NCI-H446 treated with DMSO at 0.1 percent for 48 hours (cell line): Measurements from ENCODE around the gene MC5R.
"Not testable (repeated sequence)": the region's sequence is repeated elsewhere in the genome, so short reads cannot be mapped to it uniquely, and the experiment has no call there.

Source experiments
- DNase-seq: peaks from one replicate; lab custom pipeline; 2025; lab: John Stamatoyannopoulos, UW

Gene MC5R

GRCh38 chr18:13849791-13850190, 25.8 kb downstream of the MC5R start:
- no peak for DNase-seq

- not testable (repeated sequence) for DNase-seq
Measured at GRCh38 chr18:13862898-13863297, 38.9 kb downstream of the MC5R start.

DNA sequence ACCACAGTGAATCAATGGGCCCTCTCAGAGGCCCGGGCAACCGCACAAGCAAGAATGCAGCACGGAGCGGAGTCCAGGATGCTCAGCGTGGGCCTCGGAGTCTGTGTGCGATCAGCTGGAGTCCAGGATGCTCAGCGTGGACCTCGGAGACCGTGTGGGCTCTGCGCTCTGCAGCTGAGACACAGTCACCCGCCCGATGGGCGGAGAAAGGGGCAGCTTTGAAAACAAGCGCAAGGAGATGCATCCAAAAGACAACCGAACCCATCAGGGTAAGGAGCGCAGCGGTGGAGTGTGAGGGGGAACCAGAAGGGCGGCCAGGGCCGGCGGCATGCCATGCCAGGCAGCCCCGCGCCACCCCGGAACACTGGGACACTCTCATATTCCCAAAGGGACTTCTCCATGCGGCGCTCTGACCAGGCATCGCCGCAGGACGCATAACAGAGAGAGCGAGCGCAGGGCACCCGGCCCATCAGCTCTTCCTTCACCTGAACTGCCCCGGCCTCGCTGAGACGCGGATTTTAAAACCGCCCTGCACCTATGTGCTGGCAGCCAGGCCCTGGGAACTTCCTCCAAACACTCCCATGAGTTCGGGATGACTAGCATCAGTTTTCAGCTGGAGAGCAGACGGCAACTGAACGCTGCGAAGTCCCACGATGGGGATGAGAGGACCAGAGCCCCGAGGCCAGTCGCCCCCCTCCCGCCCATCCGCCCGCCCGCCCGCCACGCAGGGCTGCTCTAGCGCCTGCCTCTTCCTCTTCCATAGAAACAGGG, 44.7 kb downstream of the MC5R start:
- no peak for DNase-seq

GRCh38 chr18:13871701-13872100, 47.8 kb downstream of the MC5R start:
- no peak for DNase-seq

DNA sequence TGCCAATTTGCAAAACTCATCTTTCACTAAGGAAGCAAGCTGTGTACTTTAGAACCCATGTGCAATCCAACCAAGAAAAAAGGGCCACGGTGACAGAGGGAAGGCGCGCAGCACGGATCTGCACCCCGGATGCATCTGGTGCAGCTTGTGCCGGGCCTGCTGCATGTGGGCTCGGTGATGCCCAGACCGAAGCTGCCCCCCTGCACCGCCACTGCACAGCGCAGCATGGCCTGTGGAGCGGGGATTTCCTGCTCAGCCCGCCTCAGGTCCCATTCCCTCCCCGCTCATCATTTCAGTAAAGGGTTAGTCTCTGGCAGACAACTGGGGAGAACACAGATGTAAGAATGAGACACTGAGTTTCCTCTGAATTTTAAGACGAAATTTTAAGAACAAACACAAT, 48.4 kb downstream of the MC5R start:
- DNase-seq = no peak

DNA sequence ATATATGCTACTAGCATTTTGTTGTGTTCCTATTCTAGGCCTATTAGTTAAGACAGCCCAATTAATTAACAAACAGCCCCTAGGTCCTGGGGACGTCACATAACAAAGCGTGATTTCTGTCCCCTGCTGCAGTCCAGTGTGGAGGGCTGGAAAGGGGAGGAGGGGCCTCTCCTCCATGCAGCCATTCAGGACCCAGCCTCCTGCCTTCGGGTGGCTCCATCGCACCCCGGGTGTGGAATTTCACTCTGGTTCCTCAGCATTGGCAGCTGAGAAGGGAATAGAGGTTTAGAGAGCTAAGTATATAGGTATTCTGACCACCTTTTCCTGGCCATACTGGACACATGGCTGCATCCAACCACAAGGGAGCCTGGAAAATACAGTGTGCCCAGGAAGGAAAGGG, 49.0 kb downstream of the MC5R start:
- DNase-seq = no peak

- peak; percentile 11 for DNase-seq
Measured at GRCh38 chr18:13874558-13874957, 50.6 kb downstream of the MC5R start.
